Neural crest cell (in vitro differentiated cells): ENCODE data around the gene ABLIM2. TPM values are rescaled to one million over a fixed set of nuclear protein-coding genes. Genes with fewer than 3 reads are reported as not detected.

Experiments used
- DNase-seq: peaks from one replicate; pipeline ENCODE4 v3.0.0; 2021; ENCODE audit warnings: low read depth, mixed read lengths, low spot score
- H3K27ac Mint-ChIP-seq: one replicate; pipeline ENCODE4 v1.8.0; 2021; ENCODE audit warnings: mild to moderate bottlenecking, mixed read lengths; ENCODE audit not compliant: unreplicated experiment
- H3K27me3 Mint-ChIP-seq: 2 replicates; pipeline ENCODE4 v1.8.0; 2021; ENCODE audit warnings: low read depth, mild to moderate bottlenecking, mixed read lengths
- H3K36me3 Mint-ChIP-seq: 2 replicates; pipeline ENCODE4 v1.8.0; 2021; ENCODE audit warnings: low read depth, mild to moderate bottlenecking, mixed read lengths
- H3K4me1 Mint-ChIP-seq: 2 replicates; pipeline ENCODE4 v1.8.0; 2021; ENCODE audit warnings: mixed read lengths
- H3K4me3 Mint-ChIP-seq: one replicate; pipeline ENCODE4 v1.8.0; 2021; ENCODE audit warnings: mild to moderate bottlenecking, mixed read lengths
- H3K9me3 Mint-ChIP-seq: 2 replicates; pipeline ENCODE4 v1.8.0; 2021; ENCODE audit warnings: mixed read lengths
- total RNA-seq: library from RNA; stranded (reverse); gene quantifications from 2 replicates; pipeline ENCODE4 v1.2.1, GENCODE V29; 2021
- TF ChIP-seq, protein P1 (sequence below): fragments of 200-600 bp; sonication (generic); conservative IDR thresholded peaks from 2 replicates; pipeline ENCODE4 v1.5.0; 2021; ENCODE audit warnings: antibody characterized with exemption, mild to moderate bottlenecking

ABLIM2 gene
- total RNA-seq, 1 donor from 2014 or later: 3.8 TPM

DNA sequence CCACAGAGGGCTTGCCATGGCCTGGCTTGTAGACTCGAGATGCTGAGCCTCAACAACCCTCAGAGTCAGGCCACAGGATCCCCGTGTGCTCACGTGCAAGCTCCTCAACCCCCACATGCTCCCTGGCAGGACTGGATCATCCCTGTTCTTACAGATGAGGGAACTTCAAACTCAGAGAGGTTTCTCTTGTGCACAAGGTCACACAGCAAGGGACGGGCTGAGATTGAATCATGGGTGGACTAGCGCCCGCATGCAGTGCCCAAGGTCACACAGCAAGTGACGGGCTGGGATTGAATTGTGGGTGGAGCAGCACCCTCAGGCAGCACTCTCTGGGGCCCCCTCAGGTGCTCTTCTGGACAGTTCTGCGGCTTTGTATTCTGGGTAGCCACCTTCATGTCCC lies 158.4 kb downstream of the ABLIM2 start:
- Mint-ChIP-seq H3K4me3 (no peak overlapping the region), H3K9me3 (no peaks in the 10 kb centered on the region), H3K36me3 (no peaks in the 10 kb centered on the region), H3K27me3 (no peaks in the 10 kb centered on the region), H3K4me1 (peaks cover 10% of the 10 kb centered on the region), H3K27ac (no peak overlapping the region)
- DNase-seq: no peak
- TF ChIP-seq, protein P1, sequence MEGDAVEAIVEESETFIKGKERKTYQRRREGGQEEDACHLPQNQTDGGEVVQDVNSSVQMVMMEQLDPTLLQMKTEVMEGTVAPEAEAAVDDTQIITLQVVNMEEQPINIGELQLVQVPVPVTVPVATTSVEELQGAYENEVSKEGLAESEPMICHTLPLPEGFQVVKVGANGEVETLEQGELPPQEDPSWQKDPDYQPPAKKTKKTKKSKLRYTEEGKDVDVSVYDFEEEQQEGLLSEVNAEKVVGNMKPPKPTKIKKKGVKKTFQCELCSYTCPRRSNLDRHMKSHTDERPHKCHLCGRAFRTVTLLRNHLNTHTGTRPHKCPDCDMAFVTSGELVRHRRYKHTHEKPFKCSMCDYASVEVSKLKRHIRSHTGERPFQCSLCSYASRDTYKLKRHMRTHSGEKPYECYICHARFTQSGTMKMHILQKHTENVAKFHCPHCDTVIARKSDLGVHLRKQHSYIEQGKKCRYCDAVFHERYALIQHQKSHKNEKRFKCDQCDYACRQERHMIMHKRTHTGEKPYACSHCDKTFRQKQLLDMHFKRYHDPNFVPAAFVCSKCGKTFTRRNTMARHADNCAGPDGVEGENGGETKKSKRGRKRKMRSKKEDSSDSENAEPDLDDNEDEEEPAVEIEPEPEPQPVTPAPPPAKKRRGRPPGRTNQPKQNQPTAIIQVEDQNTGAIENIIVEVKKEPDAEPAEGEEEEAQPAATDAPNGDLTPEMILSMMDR: no peak

DNA sequence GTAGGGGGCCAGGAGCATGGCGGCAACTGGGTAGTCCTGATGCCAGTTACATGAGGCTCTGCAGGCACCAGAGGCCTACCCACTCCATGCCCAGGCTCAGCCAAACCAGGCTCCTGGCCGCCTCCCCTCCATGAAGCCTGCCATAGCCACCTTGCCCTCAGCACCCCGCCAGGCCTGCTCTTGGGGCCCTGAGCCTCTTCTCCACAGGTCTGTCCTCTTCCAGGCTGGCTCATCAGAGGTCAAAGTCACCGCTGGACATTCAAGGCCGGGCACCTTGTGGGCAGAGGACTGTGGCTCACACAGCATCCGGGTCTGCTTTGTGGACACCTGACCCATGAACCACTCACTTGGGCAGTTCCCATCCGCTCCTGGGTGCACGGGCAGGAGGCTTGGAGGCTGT lies 158.9 kb downstream of the ABLIM2 start:
- H3K27ac Mint-ChIP-seq: no peak overlapping the region
- no peaks in the 10 kb centered on the region for H3K9me3 Mint-ChIP-seq
- peaks cover 10% of the 10 kb centered on the region for H3K4me1 Mint-ChIP-seq
- no peaks in the 10 kb centered on the region for H3K36me3 Mint-ChIP-seq
- TF ChIP-seq, protein P1: no peak
- no peak for DNase-seq
- no peak overlapping the region for H3K4me3 Mint-ChIP-seq
- H3K27me3 Mint-ChIP-seq: no peaks in the 10 kb centered on the region

DNA sequence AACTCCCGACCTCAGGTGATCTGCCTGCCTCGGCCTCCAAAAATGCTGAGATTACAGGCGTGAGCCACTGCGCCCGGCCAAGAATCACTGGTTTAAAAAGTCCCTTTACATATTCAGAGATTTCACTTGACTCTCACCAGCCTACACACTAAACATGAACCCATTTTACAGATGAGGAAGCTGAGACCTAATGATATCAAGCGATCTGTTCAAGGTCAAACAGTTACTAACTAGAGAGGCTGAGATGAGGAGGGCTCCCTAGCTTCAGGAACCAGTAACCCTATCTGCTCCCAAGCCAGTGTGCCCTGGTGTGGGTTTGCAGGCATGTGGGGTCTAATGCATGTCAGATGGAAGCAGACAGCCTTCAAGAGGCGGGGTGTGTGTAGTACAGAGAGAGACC lies 159.3 kb downstream of the ABLIM2 start:
- TF ChIP-seq, protein P1: no peak
- H3K27me3 Mint-ChIP-seq: no peaks in the 10 kb centered on the region
- H3K4me1 Mint-ChIP-seq: peaks cover 10% of the 10 kb centered on the region
- H3K27ac Mint-ChIP-seq: no peak overlapping the region
- no peak overlapping the region for H3K4me3 Mint-ChIP-seq
- H3K9me3 Mint-ChIP-seq: no peaks in the 10 kb centered on the region
- no peak for DNase-seq
- H3K36me3 Mint-ChIP-seq: no peaks in the 10 kb centered on the region

DNA sequence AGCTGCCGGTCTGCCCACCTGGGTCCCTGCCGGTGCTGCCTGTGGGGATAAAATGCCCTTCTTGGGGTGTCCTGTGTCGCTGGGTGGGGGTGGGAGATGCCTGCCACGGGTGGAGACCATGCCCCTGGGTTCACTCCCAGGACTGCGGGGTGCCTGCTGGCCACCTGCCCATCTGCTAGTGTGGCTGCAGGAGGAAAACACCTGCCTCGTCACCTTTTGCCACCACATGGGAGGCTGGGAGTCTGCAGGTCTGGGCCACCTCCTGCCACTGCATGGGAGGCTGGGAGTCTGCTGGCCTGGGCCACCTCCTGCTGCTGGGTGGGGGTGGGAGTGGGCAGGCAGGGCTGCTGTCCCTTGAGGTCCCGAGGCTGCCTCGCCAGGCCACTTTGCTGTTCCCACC lies 160.2 kb downstream of the ABLIM2 start:
- no peaks in the 10 kb centered on the region for H3K27me3 Mint-ChIP-seq
- no peak overlapping the region for H3K4me3 Mint-ChIP-seq
- H3K4me1 Mint-ChIP-seq: peaks cover 10% of the 10 kb centered on the region
- H3K36me3 Mint-ChIP-seq: no peaks in the 10 kb centered on the region
- DNase-seq: no peak
- no peaks in the 10 kb centered on the region for H3K9me3 Mint-ChIP-seq
- TF ChIP-seq, protein P1: no peak
- H3K27ac Mint-ChIP-seq: no peak overlapping the region

DNA sequence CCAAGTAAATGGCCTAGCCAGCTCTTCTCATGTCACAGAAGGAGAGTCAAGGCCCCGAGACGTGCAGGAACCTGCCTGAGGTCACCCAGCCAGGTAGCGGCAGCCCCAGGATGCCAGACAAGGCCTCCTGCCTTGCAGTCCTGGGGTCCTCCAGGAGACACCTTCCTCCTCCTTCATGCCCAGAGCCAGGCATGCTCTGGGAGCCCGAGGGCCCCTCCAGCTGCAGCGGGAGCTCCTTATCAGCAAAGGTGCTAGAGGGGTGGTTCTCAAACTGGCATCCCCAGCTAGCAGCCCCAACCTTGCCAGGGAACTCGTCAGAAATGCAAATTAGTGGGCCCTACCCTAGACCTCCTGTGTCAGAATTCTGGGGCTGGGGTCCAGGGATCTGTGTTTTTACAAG lies 162.7 kb downstream of the ABLIM2 start:
- Mint-ChIP-seq H3K27me3 (no peaks in the 10 kb centered on the region), H3K9me3 (no peaks in the 10 kb centered on the region), H3K36me3 (no peaks in the 10 kb centered on the region), H3K4me3 (no peak overlapping the region), H3K4me1 (no peaks in the 10 kb centered on the region), H3K27ac (no peak overlapping the region)
- no peak for DNase-seq
- TF ChIP-seq, protein P1: no peak

DNA sequence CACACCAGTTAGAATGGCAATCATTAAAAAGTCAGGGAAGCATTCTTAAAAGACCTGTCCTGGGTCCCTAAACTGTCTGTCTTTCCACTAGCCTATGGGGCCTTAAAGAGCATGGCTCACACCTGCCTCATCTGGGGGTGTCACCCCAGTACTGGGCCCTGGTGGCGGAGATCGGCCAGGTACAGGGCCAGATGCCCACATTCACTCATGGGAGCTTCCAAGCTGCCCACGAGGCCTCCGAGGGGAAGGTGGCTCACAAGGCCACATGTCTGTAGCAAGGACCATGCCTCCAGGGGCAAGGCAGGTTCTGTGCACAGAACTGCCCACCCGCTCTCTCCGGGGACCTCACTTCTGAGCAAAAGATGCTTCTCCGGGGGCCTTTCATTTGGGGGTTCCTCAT lies 163.5 kb downstream of the ABLIM2 start:
- H3K4me3 Mint-ChIP-seq: no peak overlapping the region
- TF ChIP-seq, protein P1: no peak
- no peaks in the 10 kb centered on the region for H3K36me3 Mint-ChIP-seq
- H3K4me1 Mint-ChIP-seq: no peaks in the 10 kb centered on the region
- no peaks in the 10 kb centered on the region for H3K27me3 Mint-ChIP-seq
- no peaks in the 10 kb centered on the region for H3K9me3 Mint-ChIP-seq
- no peak overlapping the region for H3K27ac Mint-ChIP-seq
- no peak for DNase-seq
